ENCODE data around the gene HS6ST1.

DNA sequence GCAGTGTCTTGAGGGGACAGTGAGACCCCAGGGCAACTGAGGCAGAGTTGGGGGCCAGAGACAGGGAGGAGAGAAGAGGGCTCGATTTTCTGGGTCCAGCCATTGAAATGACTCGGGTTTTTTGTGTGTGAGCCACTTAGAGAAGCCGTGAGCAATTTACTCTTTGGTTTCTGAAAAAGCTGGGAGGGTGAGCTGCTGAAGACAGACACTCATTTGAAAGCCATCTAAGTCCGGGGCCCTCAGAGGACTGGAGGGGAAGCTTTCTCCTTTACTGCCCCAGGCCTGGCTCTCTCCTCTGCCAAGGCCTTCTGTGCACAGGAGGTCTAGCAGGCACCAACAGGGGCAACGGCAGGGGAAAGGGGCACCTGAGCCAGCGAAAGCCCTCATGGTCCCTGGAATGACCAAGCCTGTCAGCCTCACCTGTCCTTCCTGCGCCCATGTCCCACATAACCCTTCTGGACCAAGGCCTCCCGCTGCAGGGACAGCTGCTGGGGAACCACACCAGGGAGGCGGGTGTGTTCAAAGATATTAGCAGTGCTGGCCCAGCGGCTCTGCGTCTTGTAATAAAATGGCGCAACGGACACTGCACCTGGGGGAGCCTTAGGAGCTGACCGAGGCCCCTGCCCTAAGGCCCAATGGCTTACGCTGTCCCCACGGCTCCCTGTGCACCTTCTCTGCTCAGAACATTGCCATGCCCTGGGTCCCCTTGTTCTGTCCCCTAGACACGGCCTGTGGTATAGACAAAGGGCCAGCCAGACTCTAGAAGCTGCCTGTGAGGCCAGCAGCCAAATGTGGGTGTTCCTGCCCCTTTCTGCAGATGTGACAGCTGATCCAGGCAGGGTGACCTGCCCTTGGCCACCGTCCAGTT lies 45.8 kb downstream of the HS6ST1 start:
- TF ChIP-seq, protein P1, sequence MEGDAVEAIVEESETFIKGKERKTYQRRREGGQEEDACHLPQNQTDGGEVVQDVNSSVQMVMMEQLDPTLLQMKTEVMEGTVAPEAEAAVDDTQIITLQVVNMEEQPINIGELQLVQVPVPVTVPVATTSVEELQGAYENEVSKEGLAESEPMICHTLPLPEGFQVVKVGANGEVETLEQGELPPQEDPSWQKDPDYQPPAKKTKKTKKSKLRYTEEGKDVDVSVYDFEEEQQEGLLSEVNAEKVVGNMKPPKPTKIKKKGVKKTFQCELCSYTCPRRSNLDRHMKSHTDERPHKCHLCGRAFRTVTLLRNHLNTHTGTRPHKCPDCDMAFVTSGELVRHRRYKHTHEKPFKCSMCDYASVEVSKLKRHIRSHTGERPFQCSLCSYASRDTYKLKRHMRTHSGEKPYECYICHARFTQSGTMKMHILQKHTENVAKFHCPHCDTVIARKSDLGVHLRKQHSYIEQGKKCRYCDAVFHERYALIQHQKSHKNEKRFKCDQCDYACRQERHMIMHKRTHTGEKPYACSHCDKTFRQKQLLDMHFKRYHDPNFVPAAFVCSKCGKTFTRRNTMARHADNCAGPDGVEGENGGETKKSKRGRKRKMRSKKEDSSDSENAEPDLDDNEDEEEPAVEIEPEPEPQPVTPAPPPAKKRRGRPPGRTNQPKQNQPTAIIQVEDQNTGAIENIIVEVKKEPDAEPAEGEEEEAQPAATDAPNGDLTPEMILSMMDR (IDR thresholded peaks at IDR 0.05), result no peak
- TF ChIP-seq POLR2A (IDR thresholded peaks at IDR 0.05), result no peak

Data from right lobe of liver (tissue), 4 donors.